GM21367 (cell line): ENCODE results near the gene CLNK.

Source experiments
- ATAC-seq: cut with Tn5 transposase; IDR thresholded peaks from one replicate; pipeline ENCODE4 v1.9.1; 2021; ENCODE audit not compliant: unreplicated experiment

CLNK gene

GRCh38 chr4:10524196-10524833, 160.3 kb downstream of the CLNK start:
- ATAC-seq, result no peak

- no peak for ATAC-seq
These were observed 163.1 kb downstream of the CLNK start for GRCh38 chr4:10521424-10521823.

GRCh38 chr4:10509733-10510132, 174.8 kb downstream of the CLNK start:
- no peak for ATAC-seq

GRCh38 chr4:10506077-10506476, 178.5 kb downstream of the CLNK start:
- no peak for ATAC-seq

GRCh38 chr4:10504570-10505179, 179.9 kb downstream of the CLNK start:
- no peak for ATAC-seq

GRCh38 chr4:10502717-10503116, 181.9 kb downstream of the CLNK start:
- ATAC-seq, result no peak

- ATAC-seq, result no peak
These were observed 183.8 kb downstream of the CLNK start for GRCh38 chr4:10500776-10501175.

GRCh38 chr4:10496200-10496599, 188.4 kb downstream of the CLNK start:
- no peak for ATAC-seq

GRCh38 chr4:10495651-10496050, 188.9 kb downstream of the CLNK start:
- no peak for ATAC-seq

GRCh38 chr4:10492464-10492863, 192.1 kb downstream of the CLNK start:
- no peak for ATAC-seq

- no peak for ATAC-seq
These were observed 193.2 kb downstream of the CLNK start for GRCh38 chr4:10491401-10491800.

- no peak for ATAC-seq
These were observed 193.6 kb downstream of the CLNK start for GRCh38 chr4:10490996-10491395.

GRCh38 chr4:10482913-10483312, 201.7 kb downstream of the CLNK start:
- ATAC-seq, result no peak

GRCh38 chr4:10480616-10481015, 204.0 kb downstream of the CLNK start:
- ATAC-seq, result no peak

GRCh38 chr4:10478621-10479020, 205.9 kb downstream of the CLNK start:
- ATAC-seq, result no peak

GRCh38 chr4:10470505-10470904, 214.1 kb downstream of the CLNK start:
- ATAC-seq, result no peak

- ATAC-seq, result no peak
These were observed 218.4 kb downstream of the CLNK start for GRCh38 chr4:10466161-10466560.

- ATAC-seq, result no peak
These were observed 221.7 kb downstream of the CLNK start for GRCh38 chr4:10462876-10463275.

- no peak for ATAC-seq
These were observed 222.6 kb downstream of the CLNK start for GRCh38 chr4:10461850-10462400.

GRCh38 chr4:10461091-10461849, 223.3 kb downstream of the CLNK start:
- ATAC-seq, result peak; percentile 81

GRCh38 chr4:10460313-10461047, 224.1 kb downstream of the CLNK start:
- ATAC-seq, result no peak
